OCI-LY3 (cell line): ENCODE results near the gene BABAM2.

Experiments
- H2AFZ ChIP-seq: fragments of 200-600, 300-600 bp; shearing (Covaris generic); 2 replicates; pipeline ENCODE4 v1.6.0; 2014; ENCODE audit warnings: antibody characterized with exemption, low read depth, low read length
- H3K27ac ChIP-seq: fragments of 200-600, 300-600 bp; sonication (generic); 2 replicates; pipeline ENCODE4 v1.5.1; 2014; ENCODE audit warnings: mild to moderate bottlenecking, low read length, moderate library complexity, mixed read lengths
- H3K27me3 ChIP-seq: fragments of 200-600, 300-600 bp; sonication (generic); 2 replicates; pipeline ENCODE4 v1.6.1; 2014; ENCODE audit warnings: low read depth, low read length, mixed read lengths
- H3K36me3 ChIP-seq: fragments of 200-600, 300-600 bp; sonication (generic); replicated peaks from 2 replicates; pipeline ENCODE3; 2014; ENCODE audit warnings: low read depth, low read length, mixed read lengths
- H3K4me1 ChIP-seq: fragments of 300-600, 200-600 bp; sonication (generic); 2 replicates; pipeline ENCODE4 v1.6.1; 2014; ENCODE audit warnings: low read length, mixed read lengths
- H3K4me2 ChIP-seq: fragments of 200-600, 300-600 bp; sonication (generic); 2 replicates; pipeline ENCODE4 v1.6.1; 2014; ENCODE audit warnings: low read length, mixed read lengths
- H3K4me3 ChIP-seq: fragments of 300-600, 200-600 bp; sonication (generic); 2 replicates; pipeline ENCODE4 v1.5.1; 2014; ENCODE audit warnings: antibody characterized with exemption, mild to moderate bottlenecking, low read length, moderate library complexity
- H3K79me2 ChIP-seq: fragments of 300-600, 200-600 bp; shearing (Covaris generic); 2 replicates; pipeline ENCODE4 v1.6.1; 2014; ENCODE audit warnings: mild to moderate bottlenecking, low read length, mixed read lengths
- H3K9ac ChIP-seq: fragments of 300-600, 200-600 bp; shearing (Covaris generic); 2 replicates; pipeline ENCODE4 v1.6.0; 2014; ENCODE audit warnings: mild to moderate bottlenecking, low read length, moderate library complexity
- H3K9me3 ChIP-seq: fragments of 200-600, 300-600 bp; shearing (Covaris generic); 2 replicates; pipeline ENCODE4 v1.6.1; 2014; ENCODE audit warnings: low read length, mixed read lengths; ENCODE audit not compliant: insufficient read depth
- H4K20me1 ChIP-seq: fragments of 200-600, 300-600 bp; sonication (generic); 2 replicates; pipeline ENCODE4 v1.6.1; 2016; ENCODE audit warnings: low read length, mixed read lengths; ENCODE audit not compliant: insufficient read depth
- CTCF ChIP-seq: fragments of 200-600, 300-600 bp; sonication (generic); IDR thresholded peaks from 2 replicates; pipeline ENCODE4 v1.5.1; 2014; ENCODE audit warnings: antibody characterized with exemption, low read length, low read depth
- EZH2phosphoT487 ChIP-seq: fragments of 200-600 bp; shearing (Covaris generic); IDR thresholded peaks from 2 replicates; pipeline ENCODE4 v1.6.1; 2018; ENCODE audit warnings: antibody characterized with exemption, mixed run types, low read depth

The BABAM2 gene

DNA sequence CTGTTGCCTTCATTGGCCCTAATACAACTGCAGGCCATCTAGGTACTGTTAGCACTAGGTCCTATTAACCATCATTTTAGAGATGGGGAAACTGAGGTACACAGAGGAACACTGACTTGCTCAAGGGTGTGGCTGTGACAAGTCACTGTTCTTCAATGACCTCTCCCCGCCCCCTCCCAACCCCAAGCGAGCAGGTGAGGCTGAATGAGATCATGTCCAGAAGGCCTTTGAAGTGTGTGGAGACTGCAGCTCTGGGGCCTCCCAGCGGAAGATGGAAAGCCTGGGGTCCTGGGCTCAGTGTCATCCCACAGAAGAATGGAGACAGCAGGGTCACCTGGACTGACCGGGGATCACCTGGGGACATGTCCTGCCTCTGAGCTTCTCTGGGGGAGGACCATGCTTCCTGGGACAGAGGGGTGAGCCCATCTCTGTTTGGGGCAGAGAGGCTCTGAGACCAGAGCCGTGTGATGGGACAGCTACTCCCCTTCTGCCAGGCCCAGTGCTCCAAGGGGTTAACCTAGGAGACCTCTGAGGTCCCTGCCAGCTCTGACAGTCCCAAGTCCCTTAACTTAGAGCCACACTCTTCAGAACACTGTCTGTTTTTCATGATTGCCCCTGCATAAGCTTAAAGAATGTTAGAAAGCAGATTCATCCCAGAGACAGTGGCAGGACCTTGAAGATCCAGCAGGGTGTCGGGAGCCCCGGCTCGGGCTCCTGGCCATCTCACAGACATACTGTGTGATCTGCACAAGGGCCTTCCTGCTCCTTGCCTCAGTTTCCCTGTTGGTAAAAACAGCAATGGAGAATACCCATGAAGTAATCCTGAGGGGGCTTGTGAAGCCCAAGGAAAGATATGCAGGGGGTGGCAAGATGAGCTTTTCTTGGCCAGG is 485.5 kb downstream of the BABAM2 start:
- Histone ChIP-seq H3K27ac (no peak overlapping the region), H3K9me3 (no peaks in the 10 kb centered on the region), H3K79me2 (no peaks in the 10 kb centered on the region), H3K9ac (no peak overlapping the region), H3K4me1 (no peaks in the 10 kb centered on the region), H3K4me2 (no peak overlapping the region), H3K27me3 (peaks cover 24% of the 10 kb centered on the region), H3K36me3 (no peaks in the 10 kb centered on the region), H4K20me1 (no peaks in the 10 kb centered on the region), H2AFZ (no peak overlapping the region), H3K4me3 (no peak overlapping the region)
- no peak for TF ChIP-seq CTCF
- no peak for TF ChIP-seq EZH2phosphoT487

DNA sequence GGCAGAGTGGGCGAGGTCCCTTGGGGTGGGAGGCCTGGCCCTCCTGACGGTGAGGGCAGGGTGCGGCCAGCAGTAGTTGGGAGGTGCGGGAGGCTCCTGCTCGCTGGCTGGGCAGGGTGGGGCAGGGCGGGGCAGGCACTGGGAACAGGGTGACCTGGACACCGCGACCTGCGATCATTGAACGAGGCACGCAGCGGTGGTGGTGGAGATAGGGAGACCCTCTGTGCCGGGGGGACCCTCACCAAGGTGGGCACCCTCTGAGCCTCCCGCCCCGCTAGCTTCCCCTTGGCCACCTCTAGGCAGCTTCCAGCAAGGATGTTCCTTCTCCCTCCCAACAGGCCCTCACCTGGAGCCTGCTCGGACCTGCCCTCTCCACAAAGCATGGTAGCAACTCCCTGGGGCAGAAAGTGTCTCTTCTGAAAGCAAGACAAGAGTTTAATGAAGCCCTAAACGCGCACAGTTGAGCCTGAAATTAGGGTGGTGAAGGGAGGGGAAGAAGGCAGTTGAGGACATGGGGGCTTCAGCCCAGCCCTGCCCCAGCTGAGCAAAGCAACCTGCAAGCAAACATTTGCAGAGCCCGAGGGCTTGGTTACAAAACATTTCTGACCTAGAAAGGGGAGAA is 486.8 kb downstream of the BABAM2 start:
- H3K27me3 ChIP-seq = peaks cover 22% of the 10 kb centered on the region
- no peaks in the 10 kb centered on the region for H4K20me1 ChIP-seq
- no peak overlapping the region for H3K4me2 ChIP-seq
- no peaks in the 10 kb centered on the region for H3K36me3 ChIP-seq
- H3K9ac ChIP-seq = no peak overlapping the region
- no peaks in the 10 kb centered on the region for H3K79me2 ChIP-seq
- no peaks in the 10 kb centered on the region for H3K4me1 ChIP-seq
- H3K4me3 ChIP-seq = no peak overlapping the region
- no peak overlapping the region for H2AFZ ChIP-seq
- no peaks in the 10 kb centered on the region for H3K9me3 ChIP-seq
- TF ChIP-seq CTCF (no peak), EZH2phosphoT487 (no peak)
- no peak overlapping the region for H3K27ac ChIP-seq

GRCh38 chr2:28377984-28378678 is 487.6 kb downstream of the BABAM2 start:
- H3K36me3 ChIP-seq = no peaks in the 10 kb centered on the region
- no peaks in the 10 kb centered on the region for H4K20me1 ChIP-seq
- peaks cover 19% of the 10 kb centered on the region for H3K27me3 ChIP-seq
- no peaks in the 10 kb centered on the region for H3K79me2 ChIP-seq
- H3K9ac ChIP-seq = no peak overlapping the region
- H3K4me3 ChIP-seq = no peak overlapping the region
- no peaks in the 10 kb centered on the region for H3K9me3 ChIP-seq
- no peak overlapping the region for H3K4me2 ChIP-seq
- TF ChIP-seq CTCF (no peak), EZH2phosphoT487 (no peak)
- H3K27ac ChIP-seq = no peak overlapping the region
- no peak overlapping the region for H2AFZ ChIP-seq
- H3K4me1 ChIP-seq = no peaks in the 10 kb centered on the region
